HG02852 (cell line): Measurements from ENCODE around the gene COTL1.

ENCODE experiments used
- ATAC-seq: cut with Tn5 transposase; IDR thresholded peaks from one replicate; pipeline ENCODE4 v1.9.1; 2021; ENCODE audit warnings: mild to moderate bottlenecking, moderate library complexity; ENCODE audit not compliant: unreplicated experiment

Gene COTL1

DNA sequence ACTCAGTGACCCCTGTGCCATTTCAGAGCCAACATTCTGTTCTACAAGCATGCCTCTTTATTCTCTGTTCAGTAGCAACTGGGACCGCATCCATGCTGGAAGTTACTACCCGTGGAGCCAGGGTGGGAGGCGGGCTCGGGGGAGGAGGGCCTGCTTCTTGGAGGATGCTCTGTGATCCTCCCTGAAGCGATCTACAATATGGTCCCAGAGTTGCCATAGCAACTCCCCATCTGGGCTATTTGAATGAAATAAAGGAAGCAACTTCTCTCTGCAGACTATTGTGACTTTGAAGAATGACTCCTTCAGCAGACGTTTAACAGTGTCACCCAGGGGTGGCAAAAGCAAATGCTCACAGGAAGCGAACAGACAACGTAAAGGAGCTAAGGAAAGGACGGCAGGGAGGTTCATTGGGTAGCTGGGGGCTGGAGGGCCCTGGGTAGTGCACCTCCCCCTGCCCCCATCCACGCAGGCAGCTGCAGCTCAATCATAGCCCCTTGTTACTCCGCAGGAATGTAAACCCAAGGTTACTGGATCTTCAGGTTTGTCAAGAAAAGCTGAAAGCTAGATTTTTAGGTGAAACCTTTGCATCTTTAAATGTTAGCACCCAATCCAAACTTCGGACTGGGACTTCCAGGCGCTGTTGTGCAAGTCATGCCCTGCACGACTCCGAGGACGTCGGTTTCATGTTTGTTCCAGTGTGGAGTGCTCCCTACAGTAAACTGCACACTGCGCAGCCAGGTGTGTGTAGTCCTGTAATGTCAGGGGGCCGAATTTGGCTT, 62.3 kb downstream of the COTL1 start:
- no peak for ATAC-seq

DNA sequence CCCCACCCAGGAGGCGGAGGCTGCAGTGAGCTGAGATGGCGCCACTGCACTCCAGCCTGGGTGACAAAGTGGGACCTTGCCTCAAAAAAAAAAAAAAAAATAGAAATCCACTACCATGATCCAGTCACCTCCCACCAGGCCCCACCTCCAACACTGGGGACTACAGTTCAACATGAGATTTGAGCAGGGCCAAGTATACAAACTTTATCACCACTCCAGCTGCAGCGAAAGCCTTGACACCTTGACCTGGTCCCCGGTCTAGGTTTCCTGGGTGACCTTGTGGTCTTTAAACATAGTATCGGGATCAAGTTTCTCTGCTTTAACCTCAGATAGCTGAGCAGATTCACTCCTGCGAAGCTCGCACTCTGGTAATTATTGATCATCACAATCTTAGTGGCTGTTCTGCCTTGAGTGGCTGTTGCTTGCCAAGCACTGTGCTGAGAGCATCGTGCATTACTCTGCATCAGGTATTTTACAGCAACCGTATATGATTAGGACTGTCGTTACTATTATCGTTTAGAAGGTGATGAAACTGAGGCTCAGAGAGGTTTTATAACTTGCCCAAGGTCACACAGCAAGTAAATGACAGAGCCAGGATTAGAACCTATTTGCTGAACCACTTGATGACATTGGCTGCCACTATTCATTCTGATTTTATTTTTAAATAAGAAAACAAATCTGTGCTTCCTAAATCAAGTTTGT, 63.1 kb downstream of the COTL1 start:
- no peak for ATAC-seq

- ATAC-seq = no peak
These were observed 63.9 kb downstream of the COTL1 start for GRCh38 chr16:84553873-84554399.

DNA sequence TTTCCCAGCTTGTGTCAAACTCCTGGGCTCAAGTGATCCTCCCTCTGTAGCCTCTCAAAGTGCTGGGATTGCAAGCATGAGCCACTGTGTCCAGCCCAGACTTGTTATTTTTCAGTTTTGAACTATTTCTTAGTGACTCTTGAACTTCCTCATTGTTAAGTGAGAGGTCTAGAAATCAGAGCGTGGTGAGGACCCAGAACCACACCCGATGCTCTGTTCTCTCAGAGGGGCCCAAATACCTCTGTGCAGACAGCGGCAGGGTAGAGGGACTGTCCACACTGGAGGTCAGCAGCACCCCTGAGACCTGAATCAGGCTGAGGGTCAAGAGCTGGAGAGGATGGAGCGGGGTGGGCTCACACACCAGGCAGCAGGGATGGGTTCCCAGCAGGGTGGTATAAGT, 65.7 kb downstream of the COTL1 start:
- no peak for ATAC-seq

DNA sequence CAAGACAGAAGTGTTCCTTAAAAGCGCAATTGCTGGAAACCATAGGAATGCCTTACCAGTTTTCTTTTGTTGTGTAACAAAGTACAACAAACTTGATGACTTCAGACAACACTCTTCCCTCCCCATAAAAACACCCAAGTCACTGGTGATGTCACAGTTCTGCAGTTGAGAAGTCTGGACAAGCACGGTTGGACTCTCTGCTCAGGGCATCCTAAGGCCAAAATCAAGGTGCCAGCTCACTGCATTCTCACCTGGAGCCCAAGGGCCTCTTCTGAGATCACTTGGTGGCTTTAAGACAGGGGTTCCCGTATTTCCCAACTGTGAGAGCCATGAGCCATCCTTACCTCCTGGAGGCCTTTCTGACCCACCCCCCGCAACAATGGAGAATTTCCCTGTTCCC, 67.8 kb downstream of the COTL1 start:
- no peak for ATAC-seq

- no peak for ATAC-seq
These were observed 68.7 kb downstream of the COTL1 start for GRCh38 chr16:84548971-84549844.

DNA sequence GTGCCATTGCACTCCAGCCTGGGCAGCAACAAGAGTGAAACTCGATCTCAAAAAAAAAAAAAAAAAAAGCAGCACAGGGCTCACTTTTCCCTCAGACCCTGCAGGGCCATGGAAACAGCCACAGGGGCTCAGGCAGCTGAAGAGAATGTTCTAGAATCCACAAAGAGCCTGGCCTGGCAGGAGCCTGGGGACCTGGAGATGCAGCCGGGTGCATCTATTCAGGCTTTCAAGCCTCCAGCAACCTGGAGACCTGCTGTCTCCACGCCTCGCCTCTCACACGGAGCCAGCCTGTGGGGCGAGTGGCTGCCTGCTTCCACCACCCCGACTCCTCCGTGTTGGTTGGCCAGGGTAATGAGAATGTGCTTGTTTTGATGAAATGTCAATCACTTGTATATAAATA, 69.4 kb downstream of the COTL1 start:
- no peak for ATAC-seq

DNA sequence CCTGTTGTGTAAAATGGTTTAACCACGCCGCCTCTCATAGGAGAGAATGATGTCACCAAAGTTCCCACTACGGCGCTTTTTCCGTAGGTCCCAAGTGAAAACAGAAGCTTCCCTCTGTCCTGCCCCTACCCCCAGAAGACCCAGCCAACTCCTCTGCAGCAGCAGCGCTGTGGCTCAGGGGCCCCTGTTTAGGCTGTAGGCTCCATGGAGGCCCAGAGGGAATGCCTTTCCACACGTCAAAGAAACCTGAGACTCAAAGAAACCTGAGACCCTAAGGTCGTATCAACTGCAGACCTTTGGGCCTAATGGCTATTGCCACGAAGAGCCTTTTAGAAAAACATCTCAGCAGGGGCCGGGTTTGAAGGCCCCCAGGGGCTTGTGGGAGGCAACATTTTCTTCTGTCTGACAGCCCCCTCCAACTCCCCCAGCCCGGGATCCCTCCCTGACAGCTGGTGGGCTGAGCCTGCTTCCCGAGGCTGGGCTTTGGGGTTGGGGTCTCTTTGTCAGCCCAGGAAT, 70.3 kb downstream of the COTL1 start:
- no peak for ATAC-seq

GRCh38 chr16:84546669-84547545, 71.0 kb downstream of the COTL1 start:
- no peak for ATAC-seq

GRCh38 chr16:84545114-84545737, 72.7 kb downstream of the COTL1 start:
- no peak for ATAC-seq

GRCh38 chr16:84544031-84544773, 73.7 kb downstream of the COTL1 start:
- no peak for ATAC-seq

DNA sequence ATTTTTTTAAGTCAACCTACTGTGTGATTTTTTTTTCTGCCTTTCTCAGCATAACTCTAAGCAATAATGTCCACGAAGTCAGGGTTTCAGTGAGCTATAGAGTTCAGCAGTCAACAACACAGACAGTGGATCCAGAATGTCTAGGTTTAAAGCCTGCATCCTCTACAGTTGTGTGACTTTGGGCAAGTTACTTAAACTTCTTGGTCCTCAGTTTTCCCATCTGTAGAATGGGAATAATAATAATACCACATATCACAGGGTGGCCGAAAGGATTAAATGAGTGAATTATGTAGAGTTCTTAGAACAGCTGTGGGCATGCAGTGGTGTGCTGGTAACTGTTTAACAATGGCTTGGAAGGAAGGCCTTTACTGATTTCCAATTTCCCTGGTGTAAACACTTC, 74.6 kb downstream of the COTL1 start:
- ATAC-seq = no peak

DNA sequence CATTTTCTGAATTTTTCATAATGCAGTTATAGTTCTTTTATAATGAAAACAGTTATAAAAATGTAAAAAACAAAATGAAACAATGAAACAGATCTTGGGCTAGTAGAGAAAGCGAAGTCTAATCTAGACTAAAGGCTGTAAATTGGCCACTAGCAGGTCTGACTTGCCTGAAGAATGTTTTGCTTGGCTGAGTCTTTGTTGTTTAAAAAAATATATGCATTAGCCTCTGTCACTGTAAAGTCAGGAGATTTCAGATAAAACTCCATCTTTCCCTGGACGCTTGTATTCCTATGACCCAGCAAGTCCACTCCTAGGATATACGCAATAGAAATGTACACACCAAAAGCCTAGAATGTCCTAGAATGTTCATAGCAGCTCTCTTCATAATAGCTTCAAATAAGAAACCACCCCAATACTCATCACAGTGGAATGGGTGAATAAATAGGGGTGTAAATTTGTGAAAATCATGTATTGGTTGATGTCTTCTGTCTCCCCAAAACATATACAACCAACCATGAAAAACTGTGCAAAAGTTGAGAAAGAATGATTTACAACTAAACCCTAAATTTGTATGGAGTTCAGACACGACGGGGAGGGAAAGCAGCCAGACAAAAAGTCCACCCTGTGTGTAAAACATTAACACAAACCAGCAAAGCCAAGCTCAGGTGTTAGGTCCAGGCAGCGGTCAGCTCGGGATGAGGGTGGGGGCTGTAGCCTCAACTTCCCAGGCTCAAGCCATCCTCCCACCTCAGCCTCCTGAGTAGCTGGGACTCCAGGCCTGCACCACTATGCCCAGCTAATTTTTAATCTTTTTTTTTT, 75.7 kb downstream of the COTL1 start:
- ATAC-seq = no peak

GRCh38 chr16:84540194-84540593, 77.7 kb downstream of the COTL1 start:
- ATAC-seq = no peak

DNA sequence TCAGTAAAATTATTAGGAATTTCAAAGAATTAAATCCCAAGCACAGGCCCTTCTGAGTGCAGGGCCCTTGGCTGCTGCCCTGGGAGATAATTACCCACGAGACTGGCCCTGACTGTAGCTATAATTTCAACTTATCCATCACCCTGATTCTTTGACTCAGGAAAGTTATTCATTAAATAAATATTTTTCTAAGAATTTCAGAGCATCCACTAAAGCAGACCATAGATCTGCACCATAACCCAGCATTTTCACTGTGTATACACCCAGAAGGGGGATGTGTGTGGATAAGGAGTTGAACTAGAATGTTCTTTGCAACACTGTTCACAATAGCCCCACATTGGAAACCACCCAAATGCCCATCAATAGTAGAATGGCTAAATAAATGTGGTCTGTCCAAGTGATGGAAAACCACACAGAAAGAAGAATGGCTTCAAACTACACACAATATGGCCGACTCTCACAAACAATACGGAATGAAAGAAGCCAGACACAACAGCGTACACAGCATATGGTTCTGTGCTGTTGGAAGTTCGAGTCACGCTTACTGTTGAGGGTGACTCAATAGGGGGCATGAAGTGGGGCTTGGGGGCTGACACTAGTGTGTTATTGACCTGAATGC, 79.5 kb downstream of the COTL1 start:
- ATAC-seq = no peak

GRCh38 chr16:84537491-84538151, 80.3 kb downstream of the COTL1 start:
- no peak for ATAC-seq

DNA sequence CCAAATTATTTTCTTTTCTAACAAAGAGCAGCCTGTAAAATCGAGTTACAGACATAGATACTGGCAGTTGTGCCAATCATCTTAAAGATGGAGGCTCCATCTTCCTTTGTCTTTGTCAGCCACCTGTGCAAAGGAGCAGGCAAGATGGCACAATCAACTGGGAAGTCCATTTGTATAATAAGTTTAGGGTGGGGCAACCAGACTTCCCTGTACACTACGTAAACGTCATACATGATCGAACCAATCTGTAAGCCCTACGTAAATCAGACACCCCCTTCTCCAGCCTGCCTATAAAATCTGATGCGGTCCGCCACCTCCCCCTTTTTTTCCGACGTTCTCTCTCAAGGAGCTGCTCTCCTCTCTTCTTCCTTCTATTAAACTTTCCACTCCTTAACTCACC, 82.0 kb downstream of the COTL1 start:
- ATAC-seq = no peak
